H1 (cell line): Measurements from ENCODE around the gene TCF20.

ENCODE experiments used
- CTCF ChIP-seq, 3 experiments: IDR thresholded peaks; 1 replicate in 2 of 3; 2 replicates in 1 of 3; pipeline versions ENCODE4 v1.5.1 to v1.6.1; 2011; ENCODE audit warnings: low read length in 3 of 3, mild to moderate bottlenecking in 3 of 3, inconsistent platforms in 2 of 3, low read depth in 1 of 3, moderate library complexity in 1 of 3; ENCODE audit not compliant: insufficient read depth in 1 of 3; ENCODE audit errors: control extremely low read depth in 1 of 3
- POLR2A ChIP-seq, 2 experiments: IDR thresholded peaks; 1 replicate in 1 of 2; 2 replicates in 1 of 2; pipeline ENCODE4 v1.6.1; 2011; ENCODE audit warnings: low read depth in 2 of 2, low read length in 2 of 2, mild to moderate bottlenecking in 2 of 2; ENCODE audit errors: control extremely low read depth in 1 of 2
- SP4 ChIP-seq: IDR thresholded peaks from 2 replicates; pipeline ENCODE4 v1.6.1; 2012; ENCODE audit warnings: low read length, inconsistent platforms

GRCh38 chr22:42279425-42280020 is 9.1 kb upstream of the TCF20 start:
- TF ChIP-seq CTCF (IDR thresholded peaks at IDR 0.05; ENCODE audit: control extremely low read depth in 1 of 3, insufficient read depth in 1 of 3, low read depth in 1 of 3, low read length in 3 of 3) (no peak), POLR2A (IDR thresholded peaks at IDR 0.05; ENCODE audit: control extremely low read depth in 1 of 2, low read depth in 2 of 2, low read length in 2 of 2) (no peak), SP4 (no peak)
